Stimulated activated effector memory CD8-positive, alpha-beta T cell treated with anti-CD3 and anti-CD28 coated beads, Interleukin-12 subunit alpha, Interleukin-12 subunit beta, amount 100 ng/mL, for 72 hours (primary cell): Measurements from ENCODE around the gene BRD3OS.

ENCODE experiments used
- ATAC-seq: fragments of 150-1000 bp; cut with Tn5 transposase; 2 replicates; pipeline ENCODE4 v1.10.0; 2021
- DNase-seq, 2 donors: peaks; one replicate each; pipeline ENCODE4 v3.0.0; 2021 to 2022; ENCODE audit warnings: low spot score in 2 of 2
- H3K27ac Mint-ChIP-seq: one replicate; pipeline ENCODE4 v1.8.0; 2022; ENCODE audit warnings: mild to moderate bottlenecking, mixed read lengths
- H3K36me3 Mint-ChIP-seq: one replicate; pipeline ENCODE4 v1.8.0; 2022; ENCODE audit warnings: mild to moderate bottlenecking, mixed read lengths
- H3K4me1 Mint-ChIP-seq: one replicate; pipeline ENCODE4 v1.8.0; 2022; ENCODE audit warnings: mixed read lengths
- H3K4me3 Mint-ChIP-seq: one replicate; pipeline ENCODE4 v1.8.0; 2022; ENCODE audit warnings: mild to moderate bottlenecking, mixed read lengths
- H3K9me3 Mint-ChIP-seq: one replicate; pipeline ENCODE4 v1.8.0; 2022; ENCODE audit warnings: mixed read lengths

The BRD3OS gene

GRCh38 chr9:133994353-133995011, 30.8 kb upstream of the BRD3OS start:
- no peaks in the 10 kb centered on the region for H3K4me1 Mint-ChIP-seq
- H3K4me3 Mint-ChIP-seq, result peak overlapping the region; percentile 62
- ATAC-seq, result peak; percentile 60
- no peaks in the 10 kb centered on the region for H3K36me3 Mint-ChIP-seq
- no peak overlapping the region for H3K27ac Mint-ChIP-seq
- peak; percentile 85 to 90 for DNase-seq
- no peaks in the 10 kb centered on the region for H3K9me3 Mint-ChIP-seq

GRCh38 chr9:133995012-133995896, 30.0 kb upstream of the BRD3OS start:
- Mint-ChIP-seq H3K27ac (no peak overlapping the region), H3K36me3 (no peaks in the 10 kb centered on the region), H3K4me3 (no peak overlapping the region), H3K9me3 (no peaks in the 10 kb centered on the region), H3K4me1 (no peaks in the 10 kb centered on the region)
- DNase-seq (no peak), ATAC-seq (no peak)

GRCh38 chr9:133996531-133997520, 28.5 kb upstream of the BRD3OS start:
- H3K4me1 Mint-ChIP-seq, result no peaks in the 10 kb centered on the region
- no peaks in the 10 kb centered on the region for H3K9me3 Mint-ChIP-seq
- H3K27ac Mint-ChIP-seq, result no peak overlapping the region
- no peak for DNase-seq
- no peak for ATAC-seq
- no peak overlapping the region for H3K4me3 Mint-ChIP-seq
- no peaks in the 10 kb centered on the region for H3K36me3 Mint-ChIP-seq

- H3K4me3 Mint-ChIP-seq, result no peak overlapping the region
- no peaks in the 10 kb centered on the region for H3K4me1 Mint-ChIP-seq
- ATAC-seq (no peak), DNase-seq (no peak)
- no peaks in the 10 kb centered on the region for H3K36me3 Mint-ChIP-seq
- H3K9me3 Mint-ChIP-seq, result no peaks in the 10 kb centered on the region
- H3K27ac Mint-ChIP-seq, result no peak overlapping the region
These were observed 27.7 kb upstream of the BRD3OS start for GRCh38 chr9:133997584-133997983.

GRCh38 chr9:133998915-133999595, 26.2 kb upstream of the BRD3OS start:
- Mint-ChIP-seq H3K36me3 (no peaks in the 10 kb centered on the region), H3K4me3 (no peak overlapping the region), H3K4me1 (no peaks in the 10 kb centered on the region), H3K9me3 (no peaks in the 10 kb centered on the region), H3K27ac (no peak overlapping the region)
- ATAC-seq (no peak), DNase-seq (no peak)

GRCh38 chr9:133999851-134000265, 25.4 kb upstream of the BRD3OS start:
- ATAC-seq, result no peak
- DNase-seq, result no peak
- Mint-ChIP-seq H3K4me1 (no peaks in the 10 kb centered on the region), H3K4me3 (no peak overlapping the region), H3K27ac (no peak overlapping the region), H3K36me3 (no peaks in the 10 kb centered on the region), H3K9me3 (no peaks in the 10 kb centered on the region)

DNA sequence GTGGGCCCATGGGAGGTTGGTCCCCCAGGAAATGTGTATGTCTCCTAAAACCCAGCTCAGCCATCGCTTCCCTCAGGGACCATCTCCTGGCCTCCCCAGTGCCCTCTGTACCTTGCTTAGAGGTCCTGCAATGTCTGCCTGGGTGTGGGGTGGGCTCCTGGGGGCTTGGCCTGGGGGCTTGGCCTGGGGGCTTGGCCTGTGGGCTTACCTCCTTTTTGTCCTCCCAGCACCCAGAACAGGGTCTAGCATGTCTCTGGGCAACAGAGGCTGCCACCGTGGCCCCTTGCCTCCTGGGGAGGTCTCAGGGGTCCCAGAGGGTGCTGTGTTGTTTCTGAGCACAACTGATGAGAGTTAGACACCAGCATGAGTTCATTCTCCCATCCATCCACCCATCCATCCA, 22.5 kb upstream of the BRD3OS start:
- ATAC-seq (no peak), DNase-seq (no peak)
- Mint-ChIP-seq H3K4me1 (no peaks in the 10 kb centered on the region), H3K36me3 (no peaks in the 10 kb centered on the region), H3K9me3 (no peaks in the 10 kb centered on the region), H3K27ac (no peak overlapping the region), H3K4me3 (no peak overlapping the region)

GRCh38 chr9:134003237-134003636, 22.0 kb upstream of the BRD3OS start:
- ATAC-seq (no peak), DNase-seq (no peak)
- Mint-ChIP-seq H3K4me3 (no peak overlapping the region), H3K4me1 (no peaks in the 10 kb centered on the region), H3K9me3 (no peaks in the 10 kb centered on the region), H3K36me3 (no peaks in the 10 kb centered on the region), H3K27ac (no peak overlapping the region)

DNA sequence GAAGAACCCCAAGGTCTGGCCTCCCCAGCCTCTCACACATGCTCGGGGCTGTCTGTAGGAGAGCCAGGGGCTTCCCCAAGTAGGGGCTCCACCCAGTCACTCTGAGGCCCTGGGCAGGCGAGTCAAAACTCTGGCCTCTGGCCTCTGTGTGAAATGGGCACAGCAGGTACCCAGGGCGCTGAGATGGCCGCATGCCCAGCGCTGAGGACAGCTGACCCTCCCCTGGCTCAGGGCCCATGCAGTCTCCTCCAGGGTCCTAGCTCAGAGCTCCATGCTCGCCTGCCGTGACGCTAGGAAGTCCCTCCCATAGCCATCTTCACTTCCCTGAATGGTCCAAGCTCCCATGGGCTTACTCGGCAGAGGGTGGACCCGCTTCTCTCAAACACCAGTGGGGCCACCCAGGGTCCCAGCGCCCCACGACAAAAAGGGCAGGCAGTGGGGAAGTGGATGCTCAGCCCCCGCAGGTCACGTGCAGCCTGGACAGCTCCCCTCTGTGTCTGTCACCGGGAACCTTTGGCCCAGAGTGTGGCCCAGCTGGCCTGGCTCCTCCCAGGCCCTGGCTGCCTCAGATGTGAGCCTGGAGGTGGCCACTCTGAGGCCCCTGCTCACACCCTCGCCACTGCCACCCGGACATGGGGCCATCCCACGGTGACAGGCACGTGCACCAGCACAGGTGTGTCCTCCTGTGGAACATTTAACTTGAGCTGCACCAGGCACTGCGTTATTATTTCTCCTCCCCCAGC, 21.0 kb upstream of the BRD3OS start:
- Mint-ChIP-seq H3K4me1 (no peaks in the 10 kb centered on the region), H3K9me3 (no peaks in the 10 kb centered on the region), H3K27ac (no peak overlapping the region), H3K36me3 (no peaks in the 10 kb centered on the region), H3K4me3 (no peak overlapping the region)
- DNase-seq (no peak), ATAC-seq (peak; percentile 31)

DNA sequence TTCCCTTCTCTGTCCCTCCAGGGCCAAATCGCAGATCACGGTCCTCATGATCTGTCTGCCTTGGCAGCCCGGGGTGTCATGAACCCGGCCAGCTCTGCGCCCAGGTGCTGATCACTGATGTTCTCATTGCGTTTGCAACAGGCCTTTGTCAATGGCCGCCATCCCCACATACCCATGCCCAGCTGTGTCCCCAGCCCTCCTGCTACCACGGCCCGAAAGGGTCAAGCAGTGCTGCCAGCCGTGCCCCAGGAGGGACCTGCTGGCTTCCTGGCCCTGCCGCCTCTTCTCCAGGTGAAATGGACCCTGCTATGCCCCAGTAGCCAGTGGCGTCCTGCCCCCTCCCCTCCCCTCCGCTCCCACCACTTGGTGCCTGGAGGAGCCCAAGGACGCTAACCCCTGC, 20.4 kb upstream of the BRD3OS start:
- H3K4me1 Mint-ChIP-seq, result no peaks in the 10 kb centered on the region
- H3K36me3 Mint-ChIP-seq, result no peaks in the 10 kb centered on the region
- no peaks in the 10 kb centered on the region for H3K9me3 Mint-ChIP-seq
- no peak for DNase-seq
- H3K4me3 Mint-ChIP-seq, result no peak overlapping the region
- no peak overlapping the region for H3K27ac Mint-ChIP-seq
- no peak for ATAC-seq

- no peak for DNase-seq
- H3K4me3 Mint-ChIP-seq, result no peak overlapping the region
- no peaks in the 10 kb centered on the region for H3K9me3 Mint-ChIP-seq
These were observed 19.9 kb upstream of the BRD3OS start for GRCh38 chr9:134005381-134005780.

DNA sequence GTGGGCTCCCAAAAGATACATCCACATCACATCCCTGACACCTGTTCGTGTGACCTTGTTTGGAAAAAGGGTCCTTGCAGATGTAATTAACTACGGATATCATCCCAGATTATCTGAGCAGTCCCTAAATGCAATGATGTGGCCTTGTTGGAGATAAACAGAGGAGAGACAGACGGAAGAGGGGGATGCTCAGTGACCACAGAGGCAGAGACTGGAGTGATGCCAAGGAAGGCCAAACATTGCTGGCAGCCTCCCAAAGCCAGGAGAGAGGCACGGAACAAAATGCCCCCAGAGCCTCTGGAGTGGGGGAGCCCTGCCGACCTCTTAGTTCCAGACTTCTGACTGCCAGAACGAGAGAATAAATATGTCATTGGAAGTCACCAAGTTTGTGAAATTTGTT, 18.1 kb upstream of the BRD3OS start:
- Mint-ChIP-seq H3K4me1 (no peaks in the 10 kb centered on the region), H3K36me3 (no peaks in the 10 kb centered on the region), H3K27ac (no peak overlapping the region), H3K4me3 (no peak overlapping the region), H3K9me3 (no peaks in the 10 kb centered on the region)
- ATAC-seq, result no peak
- no peak for DNase-seq

More at GRCh38 chr9:134005381-134005780, 19.9 kb upstream of the BRD3OS start:
- ATAC-seq, result no peak
- Mint-ChIP-seq H3K4me1 (no peaks in the 10 kb centered on the region), H3K27ac (no peak overlapping the region), H3K36me3 (no peaks in the 10 kb centered on the region)

GRCh38 chr9:134007571-134007970, 17.7 kb upstream of the BRD3OS start:
- H3K27ac Mint-ChIP-seq, result no peak overlapping the region
- H3K4me1 Mint-ChIP-seq, result no peaks in the 10 kb centered on the region
- DNase-seq, result no peak
- no peak for ATAC-seq
- no peaks in the 10 kb centered on the region for H3K36me3 Mint-ChIP-seq
- no peak overlapping the region for H3K4me3 Mint-ChIP-seq
- H3K9me3 Mint-ChIP-seq, result no peaks in the 10 kb centered on the region
